Esophagus squamous epithelium (tissue), 5 donors: Measurements from ENCODE around the gene MBLAC1. TPM values are rescaled to one million over a fixed set of nuclear protein-coding genes. Genes with fewer than 3 reads are reported as not detected.

Source experiments
- DNase-seq: peaks from one replicate; lab custom pipeline; 2025; lab: John Stamatoyannopoulos, UW
- H3K27ac ChIP-seq, 4 donors: fragments of 200-600 bp; sonication (generic); one replicate each; pipeline ENCODE4 v1.5.1; 2016 to 2019; ENCODE audit warnings: mild to moderate bottlenecking in 1 of 4
- H3K27me3 ChIP-seq, 4 donors: fragments of 200-600 bp; sonication (generic); 1 replicate in 3 of 4; 2 replicates in 1 of 4; pipeline versions ENCODE4 v1.5.1 to v1.6.0; 2017 to 2021; ENCODE audit warnings: antibody characterized with exemption in 1 of 4
- H3K36me3 ChIP-seq, 3 donors: fragments of 200-600 bp; sonication (generic); one replicate each; pipeline ENCODE4 v1.5.1; 2016 to 2019
- H3K4me1 ChIP-seq, 3 donors: fragments of 200-600 bp; sonication (generic); one replicate each; pipeline ENCODE4 v1.5.1; 2017 to 2019
- H3K4me3 ChIP-seq, 4 donors: fragments of 200-600 bp; sonication (generic); 1 replicate in 3 of 4; 2 replicates in 1 of 4; pipeline ENCODE4 v1.5.1; 2016 to 2019; ENCODE audit warnings: mild to moderate bottlenecking in 2 of 4, moderate library complexity in 1 of 4
- H3K9me3 ChIP-seq, 3 donors: fragments of 200-600 bp; sonication (generic); one replicate each; pipeline ENCODE4 v1.5.1; 2016 to 2019
- POLR2A ChIP-seq, 4 donors: fragments of 450-650 bp; IDR thresholded peaks; one replicate each; pipeline ENCODE4 v1.6.1; 2017; ENCODE audit warnings: antibody characterized with exemption in 4 of 4, mild to moderate bottlenecking in 4 of 4, moderate library complexity in 3 of 4
- WGBS, 2 donors: methylation state at CpG; one replicate each; pipeline ENCODE4 v1.1.5; 2018; 5-methylcytosine and 5-hydroxymethylcytosine counted together
- intact Hi-C: fragments of 100-400 bp; cut with DNase I; formaldehyde crosslinking; loops from one replicate; pipeline ENCODE4 v1.15.0; 2022
- total RNA-seq, 4 donors: library from RNA; depleted of rRNA; stranded (reverse); fragments of >200 nt; gene quantifications; one replicate each; pipeline ENCODE4 v1.1.0, GENCODE V29; 2016
- TF ChIP-seq, protein P1 (sequence below), 6 experiments: fragments of 450-650 bp in 4 of 6; fragments of 200-600 bp in 2 of 6; sonication (generic) in 2 of 6; IDR thresholded peaks; one replicate each; pipeline ENCODE4 v1.5.1; 2016 to 2019; ENCODE audit warnings: antibody characterized with exemption in 6 of 6, mild to moderate bottlenecking in 4 of 6, moderate library complexity in 4 of 6
- donor health status: DM: yes; HTN: yes; CAD: no.

MBLAC1 gene
- total RNA-seq, 4 donors from 2014 or later, result 2.1 to 6.7 (median 2.9) TPM

GRCh38 chr7:100091411-100092181 is 35.2 kb upstream of the MBLAC1 start:
- Histone ChIP-seq H3K36me3 (peaks cover 25 to 68% (median 55%) of the 10 kb centered on the region in 3 donors), H3K4me3 (no peak overlapping the region), H3K27me3 (no peaks in the 10 kb centered on the region), H3K9me3 (no peaks in the 10 kb centered on the region), H3K27ac (peak overlapping the region in 1 of 4 donors; percentile 87), H3K4me1 (peaks cover 5 to 47% (median 17%) of the 10 kb centered on the region in 3 donors)
- WGBS, 2 donors, result 40 to 79% methylated on average over 7 to 10 of the region's 19 CpGs
- no peak for DNase-seq
- intact Hi-C loops, result no loop called here
- TF ChIP-seq POLR2A (IDR thresholded peaks at IDR 0.05), result no peak
- TF ChIP-seq, protein P1, sequence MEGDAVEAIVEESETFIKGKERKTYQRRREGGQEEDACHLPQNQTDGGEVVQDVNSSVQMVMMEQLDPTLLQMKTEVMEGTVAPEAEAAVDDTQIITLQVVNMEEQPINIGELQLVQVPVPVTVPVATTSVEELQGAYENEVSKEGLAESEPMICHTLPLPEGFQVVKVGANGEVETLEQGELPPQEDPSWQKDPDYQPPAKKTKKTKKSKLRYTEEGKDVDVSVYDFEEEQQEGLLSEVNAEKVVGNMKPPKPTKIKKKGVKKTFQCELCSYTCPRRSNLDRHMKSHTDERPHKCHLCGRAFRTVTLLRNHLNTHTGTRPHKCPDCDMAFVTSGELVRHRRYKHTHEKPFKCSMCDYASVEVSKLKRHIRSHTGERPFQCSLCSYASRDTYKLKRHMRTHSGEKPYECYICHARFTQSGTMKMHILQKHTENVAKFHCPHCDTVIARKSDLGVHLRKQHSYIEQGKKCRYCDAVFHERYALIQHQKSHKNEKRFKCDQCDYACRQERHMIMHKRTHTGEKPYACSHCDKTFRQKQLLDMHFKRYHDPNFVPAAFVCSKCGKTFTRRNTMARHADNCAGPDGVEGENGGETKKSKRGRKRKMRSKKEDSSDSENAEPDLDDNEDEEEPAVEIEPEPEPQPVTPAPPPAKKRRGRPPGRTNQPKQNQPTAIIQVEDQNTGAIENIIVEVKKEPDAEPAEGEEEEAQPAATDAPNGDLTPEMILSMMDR (IDR thresholded peaks at IDR 0.05), result no peak

- H3K27me3 ChIP-seq, result no peaks in the 10 kb centered on the region
- no peaks in the 10 kb centered on the region for H3K9me3 ChIP-seq
- intact Hi-C loops, result no loop called here
- H3K4me3 ChIP-seq, result no peak overlapping the region
- H3K36me3 ChIP-seq, result peaks cover 36 to 83% (median 65%) of the 10 kb centered on the region in 3 donors
- DNase-seq, result no peak
- H3K4me1 ChIP-seq, result peaks cover 4 to 46% (median 15%) of the 10 kb centered on the region in 3 donors
- TF ChIP-seq POLR2A (IDR thresholded peaks at IDR 0.05), result no peak
- TF ChIP-seq, protein P1 (IDR thresholded peaks at IDR 0.05), result no peak
- no peak overlapping the region for H3K27ac ChIP-seq
- WGBS, 2 donors, result 52 to 70% methylated on average over 6 to 7 of the region's 8 CpGs
Measured at GRCh38 chr7:100093054-100093453, 33.7 kb upstream of the MBLAC1 start.

GRCh38 chr7:100093498-100093897 is 33.3 kb upstream of the MBLAC1 start:
- Histone ChIP-seq H3K27me3 (no peaks in the 10 kb centered on the region), H3K4me3 (no peak overlapping the region), H3K27ac (no peak overlapping the region), H3K36me3 (peaks cover 39 to 87% (median 70%) of the 10 kb centered on the region in 3 donors), H3K4me1 (peaks cover 0 to 46% (median 10%) of the 10 kb centered on the region in 3 donors), H3K9me3 (no peaks in the 10 kb centered on the region)
- TF ChIP-seq, protein P1 (IDR thresholded peaks at IDR 0.05), result no peak
- no peak for TF ChIP-seq POLR2A (IDR thresholded peaks at IDR 0.05)
- 56 to 60% methylated on average over 1 to 9 of the region's 13 CpGs for WGBS, 2 donors
- intact Hi-C loops, result no loop called here
- no peak for DNase-seq

DNA sequence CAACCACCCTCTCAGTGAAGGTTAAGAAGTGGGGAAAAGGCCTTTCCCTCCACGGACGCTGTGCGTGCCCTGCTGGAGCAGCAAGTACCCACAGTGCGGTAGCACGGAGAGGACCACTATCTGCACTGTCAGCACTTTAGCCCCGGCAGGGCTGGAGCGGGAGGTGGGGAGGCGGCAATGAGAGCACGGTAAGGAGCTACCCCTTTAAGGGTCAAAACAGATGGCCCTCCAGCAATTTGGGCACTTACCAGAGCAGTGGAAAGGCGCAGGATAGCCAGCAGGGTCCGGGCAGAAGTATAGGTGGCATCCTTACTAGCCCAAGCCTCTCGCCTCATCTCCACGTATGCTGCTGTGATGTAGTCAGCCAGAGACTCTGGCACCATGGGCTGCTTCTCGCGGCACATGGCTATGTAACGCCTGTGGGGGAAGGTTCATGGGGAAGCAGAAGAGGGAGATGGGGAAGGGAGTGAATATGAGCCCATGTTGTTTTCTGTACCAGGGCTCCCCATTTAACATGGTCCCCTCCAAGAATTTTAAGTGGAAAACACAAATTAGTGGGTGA is 32.8 kb upstream of the MBLAC1 start:
- Histone ChIP-seq H3K4me1 (peaks cover 0 to 49% (median 12%) of the 10 kb centered on the region in 3 donors), H3K27ac (no peak overlapping the region), H3K36me3 (peaks cover 39 to 93% (median 75%) of the 10 kb centered on the region in 3 donors), H3K27me3 (no peaks in the 10 kb centered on the region), H3K4me3 (no peak overlapping the region), H3K9me3 (no peaks in the 10 kb centered on the region)
- intact Hi-C loops, result no loop called here
- WGBS, 2 donors, result 87 to 91% methylated on average over 11 to 15 of the region's 16 CpGs
- TF ChIP-seq, protein P1 (IDR thresholded peaks at IDR 0.05), result no peak
- TF ChIP-seq POLR2A (IDR thresholded peaks at IDR 0.05), result no peak
- no peak for DNase-seq

DNA sequence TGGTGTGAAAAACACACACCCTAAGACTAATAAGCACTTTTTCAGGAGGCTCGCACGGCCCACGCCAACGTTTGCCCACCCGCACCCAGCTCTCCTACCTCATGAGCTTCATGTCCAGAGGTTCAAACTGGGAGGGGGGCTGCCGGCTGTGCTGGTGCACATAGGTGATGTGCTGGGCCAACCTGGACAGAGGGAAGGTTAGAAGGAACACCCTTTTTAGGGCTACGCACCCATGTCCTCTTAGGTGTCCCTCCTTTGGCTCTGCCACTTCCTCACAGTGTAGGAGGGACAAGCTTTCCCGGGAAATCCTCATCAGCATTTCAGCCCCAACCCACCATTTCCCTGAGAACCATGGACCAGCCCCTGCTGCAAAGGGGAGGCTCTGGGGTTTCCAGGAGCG is 31.5 kb upstream of the MBLAC1 start:
- WGBS, 2 donors, result 81 to 86% methylated on average over 8 to 9 of the region's 9 CpGs
- no peak overlapping the region for H3K27ac ChIP-seq
- TF ChIP-seq, protein P1 (IDR thresholded peaks at IDR 0.05), result no peak
- TF ChIP-seq POLR2A (IDR thresholded peaks at IDR 0.05), result no peak
- DNase-seq, result no peak
- H3K4me1 ChIP-seq, result peaks cover 7 to 48% (median 8%) of the 10 kb centered on the region in 3 donors
- H3K9me3 ChIP-seq, result no peaks in the 10 kb centered on the region
- H3K36me3 ChIP-seq, result peaks cover 39 to 93% (median 76%) of the 10 kb centered on the region in 3 donors
- no peak overlapping the region for H3K4me3 ChIP-seq
- no peaks in the 10 kb centered on the region for H3K27me3 ChIP-seq
- intact Hi-C loops, result no loop called here
